ENCODE data around the gene ZNF521. TPM values are rescaled to one million over a fixed set of nuclear protein-coding genes. Genes with fewer than 3 reads are reported as not detected.

The ZNF521 gene
- total and polyA plus RNA-seq, 10 of the 15 experiments (the other 5 are each of a cell fraction or from before 2014, with no cell fraction given): 0.02 to 0.05 (median 0.04) TPM; not detected in 6

DNA sequence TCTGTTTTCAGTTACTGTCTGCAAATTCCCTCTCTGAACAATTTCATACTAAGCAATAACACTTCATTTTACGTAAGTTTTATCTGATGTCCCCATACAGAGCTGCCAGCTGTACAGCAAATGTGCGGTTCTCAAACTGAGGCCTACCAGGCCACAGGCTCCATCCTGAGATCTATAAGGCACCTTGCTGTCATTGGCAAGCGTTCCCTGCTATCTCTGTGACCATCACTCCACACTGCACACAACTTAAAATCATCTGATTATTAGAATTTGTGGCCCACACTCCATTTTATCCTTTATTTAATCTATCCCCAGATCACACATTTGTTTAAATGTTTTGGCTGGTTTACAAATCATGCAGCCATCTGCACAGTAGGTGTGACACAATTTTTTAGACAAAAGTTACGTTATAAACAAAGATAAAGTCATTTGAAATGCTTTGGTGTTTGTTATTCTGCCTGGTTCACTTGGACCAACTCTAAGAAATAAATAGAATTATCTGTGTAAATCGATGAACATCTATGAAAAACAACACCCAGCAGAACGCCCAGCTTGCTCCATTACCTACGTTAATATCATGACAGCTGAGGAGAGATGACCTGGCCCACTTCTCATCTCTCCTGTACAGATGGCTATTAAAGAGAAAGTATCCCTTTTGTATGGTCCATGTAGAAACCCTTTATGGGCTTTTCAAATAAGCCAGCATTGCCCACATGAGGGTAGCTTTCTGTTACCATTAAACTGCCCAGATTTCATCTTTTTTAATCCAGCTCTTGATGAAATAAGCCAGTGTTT is 162.4 kb downstream of the ZNF521 start:
- ChIA-PET RAD21 (ENCODE audit: unreplicated experiment) (interaction anchor here (0.9 kb wide), 1 partner anchor 40 kb away, joined by 3 read pairs; no protein-coding TSS in a partner anchor), SMC1A (ENCODE audit: uncharacterized antibody, unreplicated experiment) (interaction anchor here (0.9 to 1.4 kb wide), 2 partner anchors 14 to 24 kb away, joined by 3 read pairs; no protein-coding TSS in a partner anchor), POLR2A (no interaction called here), CTCF (no interaction called here)
- Histone ChIP-seq H3K79me2 (ENCODE audit: control insufficient read depth, insufficient read depth, low read length) (no peaks in the 10 kb centered on the region), H3K4me1 (ENCODE audit: control insufficient read depth, insufficient read depth, low read length) (no peaks in the 10 kb centered on the region), H3K9me3 (replicated peaks; ENCODE audit: control insufficient read depth, insufficient read depth, low read length) (no peaks in the 10 kb centered on the region), H3K4me2 (ENCODE audit: control insufficient read depth, insufficient read depth) (no peak overlapping the region), H4K20me1 (ENCODE audit: control insufficient read depth, insufficient read depth) (no peaks in the 10 kb centered on the region), H3K27ac (ENCODE audit: control insufficient read depth, insufficient read depth) (no peak overlapping the region), H3K36me3 (ENCODE audit: control insufficient read depth in 2 of 2, insufficient read depth in 2 of 2, low read length in 1 of 2) (no peaks in the 10 kb centered on the region), H3K9ac (ENCODE audit: control insufficient read depth, insufficient read depth, low read length) (no peak overlapping the region), H3K4me3 (no peak overlapping the region), H2AFZ (ENCODE audit: control insufficient read depth, low read depth, low read length) (no peak overlapping the region), H3K27me3 (replicated peaks in 1 of 2; ENCODE audit: control insufficient read depth in 2 of 2, insufficient read depth in 2 of 2, low read length in 1 of 2) (no peaks in the 10 kb centered on the region)
- intact Hi-C loops (cut with micrococcal nuclease; ENCODE audit: unreplicated experiment): no loop called here
- no peak for ATAC-seq
- BruUV-seq (replicated peaks): no TSS peak
- 21% methylated on average over 7 of the region's 7 CpGs for WGBS (ENCODE audit: insufficient coverage, insufficient replicate concordance, low lambda C conversion rate, missing lambda C conversion rate)
- no peak for DNase-seq (ENCODE audit: low read depth, low spot score)
- TF ChIP-seq NFYB (IDR thresholded peaks at IDR 0.05; ENCODE audit: insufficient read depth, low read depth, low read length) (no peak), YY1 (IDR thresholded peaks at IDR 0.05; ENCODE audit: low read depth, low read length) (no peak), SP1 (IDR thresholded peaks at IDR 0.05; ENCODE audit: low read depth, low read length) (no peak), TARDBP (IDR thresholded peaks at IDR 0.05; ENCODE audit: borderline replicate concordance) (no peak), NFXL1 (IDR thresholded peaks at IDR 0.05; ENCODE audit: borderline replicate concordance) (no peak), NR2F1 (conservative IDR thresholded peaks at IDR 0.05) (no peak), ZBED1 (IDR thresholded peaks at IDR 0.05; ENCODE audit: borderline replicate concordance) (no peak)
- TF ChIP-seq, protein P1, sequence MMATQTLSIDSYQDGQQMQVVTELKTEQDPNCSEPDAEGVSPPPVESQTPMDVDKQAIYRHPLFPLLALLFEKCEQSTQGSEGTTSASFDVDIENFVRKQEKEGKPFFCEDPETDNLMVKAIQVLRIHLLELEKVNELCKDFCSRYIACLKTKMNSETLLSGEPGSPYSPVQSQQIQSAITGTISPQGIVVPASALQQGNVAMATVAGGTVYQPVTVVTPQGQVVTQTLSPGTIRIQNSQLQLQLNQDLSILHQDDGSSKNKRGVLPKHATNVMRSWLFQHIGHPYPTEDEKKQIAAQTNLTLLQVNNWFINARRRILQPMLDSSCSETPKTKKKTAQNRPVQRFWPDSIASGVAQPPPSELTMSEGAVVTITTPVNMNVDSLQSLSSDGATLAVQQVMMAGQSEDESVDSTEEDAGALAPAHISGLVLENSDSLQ (IDR thresholded peaks at IDR 0.05): no peak
- TF ChIP-seq, protein P2, sequence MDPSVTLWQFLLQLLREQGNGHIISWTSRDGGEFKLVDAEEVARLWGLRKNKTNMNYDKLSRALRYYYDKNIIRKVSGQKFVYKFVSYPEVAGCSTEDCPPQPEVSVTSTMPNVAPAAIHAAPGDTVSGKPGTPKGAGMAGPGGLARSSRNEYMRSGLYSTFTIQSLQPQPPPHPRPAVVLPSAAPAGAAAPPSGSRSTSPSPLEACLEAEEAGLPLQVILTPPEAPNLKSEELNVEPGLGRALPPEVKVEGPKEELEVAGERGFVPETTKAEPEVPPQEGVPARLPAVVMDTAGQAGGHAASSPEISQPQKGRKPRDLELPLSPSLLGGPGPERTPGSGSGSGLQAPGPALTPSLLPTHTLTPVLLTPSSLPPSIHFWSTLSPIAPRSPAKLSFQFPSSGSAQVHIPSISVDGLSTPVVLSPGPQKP (IDR thresholded peaks at IDR 0.05; ENCODE audit: low read depth, low read length): no peak
- no peak for FAIRE-seq
- in situ Hi-C loops (cut with MboI): no loop called here
